GM12878 (cell line): ENCODE results near the gene KLK13. TPM values are rescaled to one million over a fixed set of nuclear protein-coding genes. Genes with fewer than 3 reads are reported as not detected.

ENCODE experiments used
- ASH2L ChIP-seq: fragments of 300-600, 200-600 bp; sonication (generic); IDR thresholded peaks from 2 replicates; pipeline ENCODE4 v1.6.1; 2017; ENCODE audit warnings: low read depth, mild to moderate bottlenecking, borderline replicate concordance
- ATF2 ChIP-seq: IDR thresholded peaks from 2 replicates; pipeline ENCODE4 v1.6.1; 2012; ENCODE audit warnings: low read length, inconsistent platforms
- BCL11A ChIP-seq: IDR thresholded peaks from 2 replicates; pipeline ENCODE4 v1.6.1; 2011; ENCODE audit warnings: low read depth, low read length
- BCL3 ChIP-seq: IDR thresholded peaks from 2 replicates; pipeline ENCODE4 v1.6.1; 2011; ENCODE audit warnings: borderline replicate concordance, low read depth, mild to moderate bottlenecking, moderate library complexity, low read length; ENCODE audit not compliant: insufficient read depth, poor library complexity, severe bottlenecking
- CEBPB ChIP-seq, 2 experiments: fragments of 150-350 bp in 1 of 2; IDR thresholded peaks; 2 replicates each; pipeline ENCODE4 v1.6.1; 2012 to 2014; ENCODE audit warnings: low read depth in 2 of 2, low read length in 2 of 2, borderline replicate concordance in 1 of 2, inconsistent platforms in 1 of 2
- CUX1 ChIP-seq: IDR thresholded peaks from 2 replicates; pipeline ENCODE4 v1.6.1; 2012; ENCODE audit warnings: improper control_type of control experiment, low read depth, low read length; ENCODE audit not compliant: insufficient replicate concordance
- DPF2 ChIP-seq: fragments of 450-650 bp; IDR thresholded peaks from 2 replicates; pipeline ENCODE4 v1.6.1; 2017; ENCODE audit warnings: mild to moderate bottlenecking
- EP300 ChIP-seq, 2 experiments: fragments of 150-350 bp in 1 of 2; IDR thresholded peaks; 2 replicates each; pipeline ENCODE4 v1.6.1; 2011 to 2012; ENCODE audit warnings: low read depth in 2 of 2, low read length in 2 of 2, borderline replicate concordance in 1 of 2, improper control_type of control experiment in 1 of 2, inconsistent platforms in 1 of 2; ENCODE audit not compliant: control insufficient read depth in 1 of 2
- HSF1 ChIP-seq: fragments of 150-350 bp; IDR thresholded peaks from 2 replicates; pipeline ENCODE4 v1.6.1; 2014; ENCODE audit warnings: mild to moderate bottlenecking, low read depth, low read length
- IKZF1 ChIP-seq: fragments of 450-650 bp; conservative IDR thresholded peaks from 2 replicates; pipeline ENCODE4 v1.6.1; 2017; ENCODE audit warnings: antibody characterized with exemption, mild to moderate bottlenecking
- JUNB ChIP-seq: IDR thresholded peaks from 2 replicates; pipeline ENCODE4 v1.6.1; 2016; ENCODE audit warnings: antibody characterized with exemption, mild to moderate bottlenecking
- MLLT1 ChIP-seq: fragments of 450-650 bp; IDR thresholded peaks from 2 replicates; pipeline ENCODE4 v1.6.1; 2016; ENCODE audit warnings: mild to moderate bottlenecking
- RELB ChIP-seq: fragments of 450-650 bp; IDR thresholded peaks from 2 replicates; pipeline ENCODE4 v1.6.1; 2017; ENCODE audit warnings: low read depth, mild to moderate bottlenecking, moderate library complexity
- YY1 ChIP-seq: IDR thresholded peaks from 2 replicates; pipeline ENCODE4 v1.6.1; 2011; ENCODE audit warnings: low read depth, mild to moderate bottlenecking, low read length
- ZNF207 ChIP-seq: fragments of 450-650 bp; IDR thresholded peaks from 2 replicates; pipeline ENCODE4 v1.6.1; 2014; ENCODE audit warnings: antibody characterized with exemption, mild to moderate bottlenecking, borderline replicate concordance
- polyA plus RNA-seq, 11 experiments: library from polyadenylated mRNA; depleted of rRNA in 4 of 11; unstranded in 6 of 11; stranded (reverse) in 5 of 11; fragments of >200 nt; fragmentation: Nextera tagmentation in 4 of 11; fragmentation: Illumina TruSeq in 1 of 11; extraction: Ambion mirVana in 4 of 11; extraction: Trizol in 1 of 11; gene quantifications; 1 replicate in 1 of 11; 2 replicates in 10 of 11; pipeline versions ENCODE4 v1.2.1 to v1.2.3, GENCODE V29; 2011 to 2016; ENCODE audit warnings: inconsistent platforms in 2 of 11, missing spikeins in 2 of 11, low read depth in 1 of 11
- total RNA-seq, 4 experiments: library from RNA; depleted of rRNA in 3 of 4; stranded (reverse); fragments of >200 nt in 3 of 4; fragmentation: Illumina TruSeq in 1 of 4; extraction: Trizol in 1 of 4; gene quantifications; 2 replicates each; pipeline versions ENCODE4 v1.2.1 to v1.2.3, GENCODE V29; 2013 to 2021

Gene KLK13
- total and polyA plus RNA-seq, 10 of the 15 experiments (the other 5 are each of a cell fraction or from before 2014, with no cell fraction given), result not detected

GRCh38 chr19:51108066-51108804, 43.3 kb upstream of the KLK13 start, which contains the start of gene CTU1 (continued):
- TF ChIP-seq CEBPB (IDR thresholded peaks at IDR 0.05; ENCODE audit: borderline replicate concordance in 1 of 2, low read depth in 2 of 2, low read length in 2 of 2) (0 out of 4 replicates have a peak, but pooled peaks of 1 of the 2 experiments have one; percentile 6), HSF1 (no peak; the same call in 1 of the 2 replicates), DPF2 (no peak), BCL11A (no peak), IKZF1 (peak; percentile 99), BCL3 (no peak), ASH2L (no peak), YY1 (peak; percentile 71), JUNB (no peak; the same call in 1 of the 2 replicates), RELB (no peak), CUX1 (no peak), ZNF207 (peak; percentile 95), EP300 (IDR thresholded peaks at IDR 0.05; ENCODE audit: borderline replicate concordance in 1 of 2, control insufficient read depth in 1 of 2, low read depth in 2 of 2, low read length in 2 of 2) (no peak), MLLT1 (no peak), ATF2 (no peak)
